Measurements from ENCODE around the gene ADGRG4.
"Not testable (repeated sequence)": the region's sequence is repeated elsewhere in the genome, so short reads cannot be mapped to it uniquely, and the experiment has no call there.

Gene ADGRG4

DNA sequence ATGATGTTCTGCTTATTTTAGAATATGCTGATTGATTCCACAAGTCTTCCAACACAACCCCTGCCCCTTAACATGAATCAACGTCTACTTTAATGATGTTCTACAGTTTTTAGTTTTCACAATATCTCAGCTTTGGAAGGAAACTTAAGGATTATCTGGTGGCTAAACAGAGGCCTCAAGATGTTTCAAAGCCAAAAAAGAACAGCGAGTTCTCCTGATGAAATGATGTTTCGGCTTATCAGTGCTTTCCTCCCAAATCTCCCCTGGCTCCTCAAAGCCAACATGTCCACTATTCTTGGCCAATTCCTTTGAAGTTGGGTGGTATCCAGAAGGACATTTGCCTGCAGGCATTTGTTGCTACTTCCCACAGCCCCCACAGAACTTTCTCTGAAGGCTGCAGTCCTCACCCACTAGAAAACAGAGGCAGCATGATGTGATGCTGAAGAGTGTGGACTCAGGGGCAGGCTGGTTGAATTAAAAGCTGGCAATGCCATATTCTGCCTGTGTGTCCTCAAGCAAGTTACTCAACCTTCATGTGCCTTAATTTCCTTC, 87.3 kb downstream of the ADGRG4 start:
- no peak for DNase-seq (ENCODE audit: low spot score)

- no peak for DNase-seq (ENCODE audit: low spot score)
Observed at GRCh38 chrX:136390921-136391320, 90.2 kb downstream of the ADGRG4 start.

DNA sequence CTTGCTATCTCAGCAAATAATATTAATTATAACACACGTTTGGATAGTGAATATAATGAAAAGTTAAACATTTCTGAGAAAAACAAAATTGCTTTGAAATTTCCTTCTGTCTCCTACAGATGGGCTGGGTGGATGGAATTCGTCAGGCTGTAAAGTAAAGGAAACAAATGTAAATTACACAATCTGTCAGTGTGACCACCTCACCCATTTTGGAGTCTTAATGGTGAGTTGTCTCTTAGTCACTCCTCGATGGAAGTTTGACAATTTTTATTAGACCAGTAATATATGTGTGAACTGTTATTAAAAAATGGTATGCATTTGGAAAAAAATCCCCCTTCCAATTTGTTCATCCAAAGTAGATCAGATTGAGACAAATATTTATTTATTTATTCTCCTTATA, 94.5 kb downstream of the ADGRG4 start:
- DNase-seq (ENCODE audit: low spot score) = no peak

DNA sequence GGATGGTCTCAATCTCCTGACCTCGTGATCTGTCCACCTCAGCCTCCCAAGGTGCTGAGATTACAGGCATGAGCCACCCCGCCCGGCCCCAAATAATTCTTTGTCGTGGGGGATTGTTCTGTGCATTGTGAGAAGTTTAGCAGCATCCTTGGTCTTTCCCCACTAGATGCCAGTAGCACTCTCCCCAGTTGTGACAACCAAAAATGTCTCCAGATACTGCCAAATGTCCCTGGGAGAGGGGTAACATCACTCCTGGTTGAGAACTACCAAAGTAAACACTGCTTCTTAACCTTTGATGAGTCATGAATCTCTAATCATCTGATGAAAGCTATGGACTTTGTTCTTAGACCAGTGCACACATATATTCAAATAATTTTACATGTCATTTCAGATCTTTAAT, 96.2 kb downstream of the ADGRG4 start:
- no peak for DNase-seq (ENCODE audit: low spot score)

DNA sequence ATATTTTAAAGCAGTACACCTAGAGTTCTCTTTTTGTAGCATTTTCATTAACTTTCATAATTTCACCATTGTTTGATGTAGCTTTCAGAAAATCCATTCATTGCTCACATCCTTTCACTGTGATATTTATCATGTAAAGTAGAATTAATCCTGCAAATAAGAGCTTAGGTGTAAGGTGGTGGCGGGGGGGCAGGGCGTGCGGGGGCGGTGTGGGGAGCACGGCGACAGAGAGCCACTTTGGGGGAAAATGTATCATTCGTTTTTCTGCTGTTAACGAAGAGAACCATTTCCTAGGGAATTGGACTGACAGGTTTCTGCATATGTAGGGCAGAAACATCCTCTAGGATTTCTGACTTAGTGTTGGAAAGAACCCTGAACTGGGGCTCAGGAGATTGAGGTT, 104.4 kb downstream of the ADGRG4 start:
- DNase-seq (ENCODE audit: low spot score) = no peak

DNA sequence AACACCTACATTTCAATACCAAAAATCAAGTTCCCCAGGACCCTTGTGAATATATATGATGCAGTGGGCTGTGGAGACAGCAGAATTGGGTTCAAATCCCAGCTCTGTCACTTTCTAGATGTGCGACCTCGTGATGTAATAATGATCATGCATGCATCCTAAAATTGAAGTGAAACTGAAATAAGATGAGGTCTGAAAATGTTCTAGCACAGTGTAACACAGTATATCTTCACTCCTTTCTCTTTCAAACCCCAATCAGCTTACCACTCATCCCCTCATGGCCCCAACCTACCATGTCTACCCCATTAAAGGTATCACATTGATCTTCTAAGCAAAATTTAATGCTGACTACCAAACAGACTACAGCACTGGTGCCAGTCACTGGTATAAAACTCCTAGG, 117.0 kb downstream of the ADGRG4 start:
- DNase-seq (ENCODE audit: low spot score) = no peak

GRCh38 chrX:136421338-136421737, 120.6 kb downstream of the ADGRG4 start:
- no peak for DNase-seq (ENCODE audit: low spot score)

DNA sequence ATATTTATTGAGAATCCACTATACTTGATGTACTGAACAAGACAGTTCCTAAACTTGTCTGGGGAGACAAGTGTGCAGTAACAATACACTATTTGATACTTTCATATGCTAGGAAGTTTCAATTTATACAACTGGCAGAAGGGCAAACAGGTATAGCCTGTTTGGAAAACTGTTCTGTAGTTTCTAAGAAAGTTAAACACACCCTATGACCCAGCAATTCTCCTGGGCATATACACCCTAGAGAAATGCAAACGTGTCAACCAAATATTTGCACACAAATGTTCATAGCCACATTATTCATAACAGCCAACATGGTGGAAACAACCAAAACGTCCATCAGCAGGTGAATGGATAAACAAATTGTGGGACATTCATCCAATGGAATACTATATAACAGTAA, 123.0 kb downstream of the ADGRG4 start:
- no peak for DNase-seq (ENCODE audit: low spot score)

DNA sequence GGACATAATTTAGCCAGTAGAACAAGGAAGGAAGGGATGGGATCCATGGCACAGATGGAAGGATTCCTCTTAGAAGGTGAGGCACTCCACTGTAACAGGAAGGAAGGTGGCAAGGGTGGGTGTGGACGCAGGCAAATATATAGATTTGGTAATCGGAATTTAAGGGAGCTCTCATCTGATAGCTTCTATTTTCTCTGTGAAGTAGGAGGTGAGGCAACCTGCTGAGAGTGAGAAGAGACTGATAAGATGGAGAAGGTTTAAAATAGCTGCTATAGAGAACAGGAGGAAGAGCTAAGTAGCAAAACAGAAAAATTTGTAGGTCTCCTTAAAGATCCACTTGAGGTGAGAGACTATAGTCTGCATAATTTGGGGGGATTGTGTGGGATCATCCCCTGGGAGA, 125.2 kb downstream of the ADGRG4 start:
- no peak for DNase-seq (ENCODE audit: low spot score)

GRCh38 chrX:136431625-136432024, 130.9 kb downstream of the ADGRG4 start:
- DNase-seq (ENCODE audit: low spot score) = no peak

- DNase-seq (ENCODE audit: low spot score) = no peak
Observed at GRCh38 chrX:136437774-136438173, 137.0 kb downstream of the ADGRG4 start.

DNA sequence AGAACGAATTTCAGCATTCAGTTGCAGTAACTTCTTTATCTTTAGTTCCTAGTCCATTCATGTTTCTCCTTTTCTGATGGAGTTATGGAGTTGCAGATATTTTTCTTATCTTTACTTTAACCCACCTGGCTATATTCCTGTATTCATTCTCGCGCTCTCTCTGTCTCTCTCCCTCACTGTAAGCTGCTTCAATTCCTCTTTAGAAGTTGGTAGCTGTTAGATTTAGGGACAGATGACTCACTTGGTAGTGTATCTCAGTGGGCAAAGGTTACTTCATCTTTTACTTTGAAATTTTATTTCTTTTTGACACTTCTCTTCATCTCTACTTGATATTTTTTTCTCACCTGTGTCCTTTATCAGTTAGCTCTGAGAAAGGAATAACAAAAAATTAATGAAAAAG, 137.4 kb downstream of the ADGRG4 start:
- no peak for DNase-seq (ENCODE audit: low spot score)

DNA sequence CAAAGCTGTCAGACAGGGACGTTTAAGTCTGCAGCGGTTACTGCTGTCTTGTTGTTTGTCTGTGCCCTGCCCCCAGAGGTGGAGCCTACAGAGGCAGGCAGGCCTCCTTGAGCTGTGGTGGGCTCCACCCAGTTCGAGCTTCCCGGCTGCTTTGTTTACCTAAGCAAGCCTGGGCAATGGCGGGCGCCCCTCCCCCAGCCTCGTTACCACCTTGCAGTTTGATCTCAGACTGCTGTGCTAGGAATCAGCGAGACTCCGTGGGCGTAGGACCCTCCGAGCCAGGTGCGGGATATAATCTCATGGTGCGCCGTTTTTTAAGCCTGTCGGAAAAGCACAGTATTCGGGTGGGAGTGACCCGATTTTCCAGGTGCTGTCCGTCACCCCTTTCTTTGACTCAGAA, 144.9 kb downstream of the ADGRG4 start:
- DNase-seq (ENCODE audit: low spot score) = not testable (repeated sequence)

DNA sequence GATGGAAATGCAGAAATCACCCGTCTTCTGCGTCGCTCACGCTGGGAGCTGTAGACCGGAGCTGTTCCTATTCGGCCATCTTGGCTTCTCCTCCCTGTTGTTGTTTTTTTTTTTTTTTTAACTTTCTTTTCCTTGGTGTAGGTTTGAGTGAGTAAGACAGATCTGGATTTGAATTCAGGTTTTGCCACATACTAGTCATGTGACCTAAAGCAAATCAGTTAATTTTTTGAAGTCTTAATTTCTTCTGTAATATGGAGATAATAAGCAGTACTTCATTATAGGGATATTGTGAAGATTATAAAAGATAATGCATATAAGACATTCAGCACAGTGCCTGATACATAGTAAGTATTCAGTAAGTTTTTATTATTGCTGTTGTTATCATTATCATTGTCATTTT, 145.4 kb downstream of the ADGRG4 start:
- DNase-seq (ENCODE audit: low spot score) = no peak

DNA sequence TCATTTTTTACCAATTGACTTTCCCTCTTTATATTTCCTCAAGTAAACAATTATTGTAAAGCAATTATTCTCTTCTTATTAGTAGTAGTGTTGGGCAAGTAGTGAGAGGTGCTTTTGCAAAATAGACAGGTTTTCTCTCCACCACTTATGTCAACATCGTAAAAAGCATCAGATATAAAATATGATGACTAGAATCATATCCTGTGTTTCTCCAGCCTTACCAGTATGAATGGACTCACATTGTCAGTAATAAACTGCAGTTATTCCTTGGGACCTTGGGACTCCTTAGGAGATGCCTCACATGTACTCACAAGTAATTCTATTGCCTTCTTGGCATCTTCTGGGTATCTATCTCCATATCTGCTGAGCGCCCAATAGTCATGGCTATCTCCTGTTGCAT, 146.5 kb downstream of the ADGRG4 start:
- no peak for DNase-seq (ENCODE audit: low spot score)

DNA sequence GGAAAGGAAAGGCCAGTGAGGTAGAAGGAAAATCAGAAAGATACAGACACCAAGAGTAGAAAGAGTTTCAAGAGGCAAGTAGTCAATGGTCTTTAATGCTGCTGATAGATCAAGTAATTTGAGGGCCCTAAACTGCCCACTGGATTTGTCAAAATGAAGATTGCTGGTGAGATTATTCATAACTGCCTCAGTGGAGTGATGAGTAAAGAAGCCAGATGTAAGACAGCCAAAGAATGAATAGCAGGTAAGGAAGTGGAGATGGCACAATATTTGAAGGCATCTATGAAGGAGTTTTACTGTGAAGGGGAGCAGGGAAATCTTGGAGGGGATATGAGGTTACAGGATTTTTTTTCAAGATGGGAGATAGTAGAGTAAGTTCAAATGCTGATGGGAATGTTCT, 147.2 kb downstream of the ADGRG4 start:
- DNase-seq (ENCODE audit: low spot score) = no peak

- no peak for DNase-seq (ENCODE audit: low spot score)
Observed at GRCh38 chrX:136450050-136450830, 149.5 kb downstream of the ADGRG4 start.

DNA sequence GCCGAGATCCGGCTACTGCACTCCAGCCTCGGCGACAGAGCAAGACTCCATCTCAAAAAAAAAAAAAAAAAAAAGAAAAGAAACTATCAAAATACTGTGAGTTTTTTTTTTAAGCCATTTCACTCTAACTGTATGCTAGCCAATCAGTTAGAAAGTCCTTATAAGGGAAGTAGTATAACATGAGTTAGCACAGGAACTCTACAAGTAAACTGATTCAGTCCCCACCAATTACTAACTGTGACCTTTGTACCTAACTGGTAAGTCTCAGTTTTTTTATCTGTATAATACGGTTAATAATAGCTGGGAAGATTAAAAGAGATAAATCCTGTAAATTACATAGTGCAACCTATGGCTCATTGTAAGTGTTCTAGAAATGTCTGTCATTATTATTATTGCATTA, 151.9 kb downstream of the ADGRG4 start:
- no peak for DNase-seq (ENCODE audit: low spot score)

DNA sequence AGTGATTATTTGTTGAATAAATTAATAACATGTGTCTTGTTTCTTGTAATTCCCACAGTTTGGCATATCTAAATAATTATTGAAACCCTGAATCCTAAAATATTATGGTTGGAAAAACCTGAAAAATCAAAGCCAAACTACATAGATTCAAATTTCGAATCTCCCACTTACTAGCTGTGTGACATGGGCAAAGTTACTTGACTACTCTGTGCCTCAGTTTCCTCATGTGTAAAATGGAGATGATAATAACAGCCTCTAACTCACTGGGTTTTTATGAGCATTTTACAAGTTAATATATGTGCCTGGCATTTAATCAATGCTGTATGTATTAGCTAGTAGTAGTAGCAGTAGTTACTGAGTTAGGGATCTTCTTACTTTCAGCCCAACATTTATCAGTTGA, 152.4 kb downstream of the ADGRG4 start:
- no peak for DNase-seq (ENCODE audit: low spot score)

DNA sequence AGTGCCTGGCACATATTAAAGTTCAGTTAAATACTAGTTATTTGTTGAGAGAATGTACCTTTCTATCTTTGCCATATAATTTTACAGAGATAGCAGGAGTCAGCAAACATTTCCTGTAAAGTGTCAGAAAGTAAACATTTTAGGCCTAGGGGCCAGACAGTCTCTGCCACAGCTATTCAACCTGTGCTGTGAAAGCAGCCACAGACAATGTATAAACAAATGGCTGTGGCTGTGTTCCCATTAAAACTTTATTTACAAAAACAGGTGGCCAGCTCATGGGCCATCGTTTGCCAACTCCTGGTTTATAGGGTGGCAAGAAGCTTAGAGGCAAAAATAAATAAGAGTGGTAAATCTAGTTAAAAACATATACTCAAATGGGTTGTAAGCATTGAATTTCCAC, 153.0 kb downstream of the ADGRG4 start:
- no peak for DNase-seq (ENCODE audit: low spot score)

DNA sequence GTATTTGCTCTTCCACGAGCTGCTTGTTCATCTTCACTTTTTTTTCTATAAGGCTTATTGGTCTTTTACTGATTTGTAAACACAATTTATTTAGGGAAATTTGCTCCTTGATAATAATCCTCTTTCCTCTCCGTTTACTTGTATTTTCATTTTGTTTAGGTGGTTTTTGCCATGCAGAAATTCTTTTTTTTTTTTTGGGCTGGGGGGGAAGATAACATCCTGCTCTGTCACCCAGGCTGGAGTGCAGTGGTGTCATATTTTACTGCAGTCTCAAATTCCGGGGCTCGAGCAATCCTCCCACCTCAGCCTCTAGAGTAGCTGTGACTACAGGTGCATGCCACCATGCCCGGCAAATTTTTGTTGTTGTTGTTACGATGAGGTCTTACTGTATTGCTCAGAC, 155.4 kb downstream of the ADGRG4 start:
- no peak for DNase-seq (ENCODE audit: low spot score)

DNA sequence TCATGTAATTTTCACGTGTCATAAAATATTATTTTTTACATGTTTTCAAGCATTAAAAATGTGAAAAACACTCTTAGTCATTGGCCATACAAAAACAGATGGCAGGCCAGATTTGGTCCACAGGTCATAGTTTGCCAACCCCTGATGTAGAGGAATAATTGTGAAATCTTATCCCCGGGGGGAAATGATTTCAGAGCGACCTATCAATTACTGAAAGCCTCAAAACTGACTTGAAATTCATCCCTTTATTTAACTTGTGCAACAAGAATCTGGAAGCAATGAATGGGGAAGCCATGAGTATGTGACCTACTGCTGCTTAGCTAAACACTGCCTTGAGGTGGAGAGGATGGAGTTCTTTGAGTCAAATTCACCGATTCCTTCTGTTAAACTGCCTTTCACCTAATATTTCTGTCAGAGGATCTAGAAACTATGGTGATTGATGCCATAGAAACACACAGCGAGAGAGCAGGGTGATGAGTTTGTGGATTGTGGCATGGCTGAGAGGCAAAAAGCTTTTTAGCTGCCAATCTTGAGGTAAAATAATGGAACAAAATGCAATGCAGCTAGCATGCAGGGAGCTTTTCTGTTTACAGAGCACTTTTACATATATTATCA, 156.6 kb downstream of the ADGRG4 start:
- DNase-seq (ENCODE audit: low spot score) = no peak

GRCh38 chrX:136464589-136464988, 163.8 kb downstream of the ADGRG4 start:
- DNase-seq (ENCODE audit: low spot score) = no peak

All from CD4-positive, alpha-beta T cell treated with Interleukin-15 for 4 hours (primary cell).